ENCODE data around the gene TTYH2. TPM values are rescaled to one million over a fixed set of nuclear protein-coding genes. Genes with fewer than 3 reads are reported as not detected.

Gene TTYH2
- total and polyA plus RNA-seq, 2 of the 4 experiments (the other 2 are of a cell fraction) = 2.3 to 6.8 TPM

GRCh38 chr17:74307984-74308773 lies 94.8 kb downstream of the TTYH2 start:
- Histone ChIP-seq H2AK9ac (replicated peaks; ENCODE audit: low read depth, low read length, poor library complexity) (no peak overlapping the region), H3K23ac (ENCODE audit: low read depth, low read length) (no peak overlapping the region), H3K4me3 (ENCODE audit: insufficient read depth, low read depth, low read length) (no peak overlapping the region), H3K9ac (ENCODE audit: low read depth, low read length) (no peak overlapping the region), H3K4me2 (ENCODE audit: low read depth, low read length) (no peak overlapping the region), H3K27me3 (ENCODE audit: control insufficient read depth, insufficient read depth, low read length) (no peaks in the 10 kb centered on the region), H4K8ac (ENCODE audit: low read depth in 2 of 2, low read length in 2 of 2) (no peak overlapping the region), H2AK5ac (ENCODE audit: low read depth, low read length) (no peak overlapping the region), H2BK15ac (ENCODE audit: low read depth, low read length) (no peak overlapping the region), H3K27ac (ENCODE audit: insufficient read depth, low read length) (no peak overlapping the region), H3K79me1 (ENCODE audit: low read depth in 1 of 2, low read length in 2 of 2) (no peaks in the 10 kb centered on the region), H4K20me1 (ENCODE audit: insufficient read depth, low read length) (no peaks in the 10 kb centered on the region), H3K14ac (replicated peaks; ENCODE audit: low read depth, low read length) (no peak overlapping the region), H2BK20ac (ENCODE audit: low read depth, low read length) (no peak overlapping the region), H3K4me1 (ENCODE audit: control insufficient read depth, insufficient read depth, low read length) (no peaks in the 10 kb centered on the region), H2AFZ (replicated peaks; ENCODE audit: low read length, poor library complexity) (no peak overlapping the region), H3K56ac (ENCODE audit: extremely low read depth, insufficient read depth, low read length) (no peak overlapping the region), H3K36me3 (ENCODE audit: control insufficient read depth, insufficient read depth, low read length) (no peaks in the 10 kb centered on the region), H3K9me1 (ENCODE audit: insufficient read depth, low read length) (no peaks in the 10 kb centered on the region), H2BK120ac (ENCODE audit: low read depth, low read length) (no peak overlapping the region), H3K4ac (ENCODE audit: low read depth, low read length) (no peak overlapping the region), H3K18ac (ENCODE audit: low read depth, low read length) (no peak overlapping the region), H4K91ac (ENCODE audit: insufficient read depth, low read depth, low read length) (no peak overlapping the region), H2BK5ac (ENCODE audit: low read depth, low read length, poor library complexity, severe bottlenecking) (no peak overlapping the region), H4K5ac (ENCODE audit: low read depth, low read length) (no peak overlapping the region), H3K9me3 (ENCODE audit: control insufficient read depth, insufficient read depth, low read length) (peaks cover 17% of the 10 kb centered on the region)
- intact Hi-C loops (cut with micrococcal nuclease) = no loop called here
- DNase-seq = no peak
- BruUV-seq (replicated peaks) = no TSS peak
- 58% methylated on average over 2 of the region's 15 CpGs; no CpG with 5 or more reads in 1 of the 2 experiments for WGBS, 2 experiments (ENCODE audit: extremely low coverage in 2 of 2, insufficient read length in 1 of 2)
- POLR2A ChIA-PET (ENCODE audit: unreplicated experiment) = no interaction called here
- in situ Hi-C loops (cut with MboI; ENCODE audit: low sequenced_read_pairs) = no loop called here
- TF ChIP-seq USF2 (IDR thresholded peaks at IDR 0.05; ENCODE audit: low read depth, low read length) (no peak), MXI1 (IDR thresholded peaks at IDR 0.05; ENCODE audit: borderline replicate concordance, low read depth, low read length) (no peak), BHLHE40 (IDR thresholded peaks at IDR 0.05; ENCODE audit: low read depth, low read length) (no peak), RFX5 (IDR thresholded peaks at IDR 0.05; ENCODE audit: low read depth, low read length) (no peak), CHD1 (IDR thresholded peaks at IDR 0.05; ENCODE audit: low read depth, low read length) (no peak), FOS (IDR thresholded peaks at IDR 0.05; ENCODE audit: low read depth, low read length) (no peak), MAFK (IDR thresholded peaks at IDR 0.05; ENCODE audit: low read depth, low read length) (no peak), RAD21 (IDR thresholded peaks at IDR 0.05; ENCODE audit: low read length) (no peak), NFE2L2 (IDR thresholded peaks at IDR 0.05; ENCODE audit: low read depth, low read length) (no peak)
- TF ChIP-seq, protein P1, sequence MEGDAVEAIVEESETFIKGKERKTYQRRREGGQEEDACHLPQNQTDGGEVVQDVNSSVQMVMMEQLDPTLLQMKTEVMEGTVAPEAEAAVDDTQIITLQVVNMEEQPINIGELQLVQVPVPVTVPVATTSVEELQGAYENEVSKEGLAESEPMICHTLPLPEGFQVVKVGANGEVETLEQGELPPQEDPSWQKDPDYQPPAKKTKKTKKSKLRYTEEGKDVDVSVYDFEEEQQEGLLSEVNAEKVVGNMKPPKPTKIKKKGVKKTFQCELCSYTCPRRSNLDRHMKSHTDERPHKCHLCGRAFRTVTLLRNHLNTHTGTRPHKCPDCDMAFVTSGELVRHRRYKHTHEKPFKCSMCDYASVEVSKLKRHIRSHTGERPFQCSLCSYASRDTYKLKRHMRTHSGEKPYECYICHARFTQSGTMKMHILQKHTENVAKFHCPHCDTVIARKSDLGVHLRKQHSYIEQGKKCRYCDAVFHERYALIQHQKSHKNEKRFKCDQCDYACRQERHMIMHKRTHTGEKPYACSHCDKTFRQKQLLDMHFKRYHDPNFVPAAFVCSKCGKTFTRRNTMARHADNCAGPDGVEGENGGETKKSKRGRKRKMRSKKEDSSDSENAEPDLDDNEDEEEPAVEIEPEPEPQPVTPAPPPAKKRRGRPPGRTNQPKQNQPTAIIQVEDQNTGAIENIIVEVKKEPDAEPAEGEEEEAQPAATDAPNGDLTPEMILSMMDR (conservative IDR thresholded peaks at IDR 0.05; ENCODE audit: low read depth, low read length) = no peak
- dilution Hi-C loops (cut with HindIII; ENCODE audit: low sequenced_read_pairs, unreplicated experiment) = no loop called here
- no peak for ATAC-seq (ENCODE audit: low read depth)
- CTCF ChIA-PET = no interaction called here
